ENCODE data around the gene PHF12. TPM values are rescaled to one million over a fixed set of nuclear protein-coding genes. Genes with fewer than 3 reads are reported as not detected.
"Not testable (repeated sequence)": the region's sequence is repeated elsewhere in the genome, so short reads cannot be mapped to it uniquely, and the experiment has no call there.

PHF12 gene
- total and polyA plus RNA-seq, 2 donors (not counting 1 experiment from before 2014, with no cell fraction given), result 10.1 to 14.2 TPM

GRCh38 chr17:28904800-28905199, 46.5 kb downstream of the PHF12 start:
- no peak overlapping the region for H3K4me2 ChIP-seq (ENCODE audit: extremely low read depth, insufficient read depth, low read length)
- no peak for TF ChIP-seq CTCF (conservative IDR thresholded peaks at IDR 0.05 in 1 of 2, IDR thresholded peaks at IDR 0.05 in 1 of 2; ENCODE audit: low read depth in 1 of 2, low read length in 2 of 2)
- TF ChIP-seq EZH2 (IDR thresholded peaks at IDR 0.05; ENCODE audit: low read length, missing control alignments), result no peak
- no peak overlapping the region for H3K9ac ChIP-seq (ENCODE audit: insufficient read depth, low read length)
- H3K9me3 ChIP-seq (ENCODE audit: control insufficient read depth, insufficient read depth, low read depth, low read length), result no peaks in the 10 kb centered on the region
- H4K20me1 ChIP-seq (ENCODE audit: control insufficient read depth, extremely low read depth, insufficient read depth, low read length), result no peaks in the 10 kb centered on the region
- H3K79me2 ChIP-seq (ENCODE audit: control insufficient read depth, insufficient read depth, low read length), result no peaks in the 10 kb centered on the region
- peaks cover 11% of the 10 kb centered on the region for H3K36me3 ChIP-seq (ENCODE audit: control insufficient read depth, insufficient read depth, low read length)
- H3K4me1 ChIP-seq (ENCODE audit: control insufficient read depth, extremely low read depth, insufficient read depth, low read length), result peaks cover 19% of the 10 kb centered on the region
- H3K27me3 ChIP-seq (ENCODE audit: control insufficient read depth, insufficient read depth, low read length), result no peaks in the 10 kb centered on the region
- no peak for DNase-seq (ENCODE audit: low read depth in 2 of 2)
- no peak overlapping the region for H3K27ac ChIP-seq (ENCODE audit: insufficient read depth, low read length)
- H3K4me3 ChIP-seq (replicated peaks in 1 of 4; ENCODE audit: control extremely low read depth in 1 of 4, insufficient read depth in 1 of 4, low read depth in 3 of 4, low read length in 4 of 4), result no peak overlapping the region
- no peak overlapping the region for H2AFZ ChIP-seq (ENCODE audit: low read length)

- H3K9me3 ChIP-seq (ENCODE audit: control insufficient read depth, insufficient read depth, low read depth, low read length); H4K20me1 ChIP-seq (ENCODE audit: control insufficient read depth, extremely low read depth, insufficient read depth, low read length); H3K79me2 ChIP-seq (ENCODE audit: control insufficient read depth, insufficient read depth, low read length); DNase-seq (ENCODE audit: low read depth in 2 of 2); H3K27ac ChIP-seq (ENCODE audit: insufficient read depth, low read length); H3K9ac ChIP-seq (ENCODE audit: insufficient read depth, low read length); H2AFZ ChIP-seq (ENCODE audit: low read length); H3K27me3 ChIP-seq (ENCODE audit: control insufficient read depth, insufficient read depth, low read length): not testable (repeated sequence)
- Histone ChIP-seq H3K36me3 (ENCODE audit: control insufficient read depth, insufficient read depth, low read length) (peaks cover 11% of the 10 kb centered on the region), H3K4me3 (replicated peaks in 1 of 4; ENCODE audit: control extremely low read depth in 1 of 4, insufficient read depth in 1 of 4, low read depth in 3 of 4, low read length in 4 of 4) (peak overlapping the region in 2 of 4 experiments; percentile 38 to 42), H3K4me1 (ENCODE audit: control insufficient read depth, extremely low read depth, insufficient read depth, low read length) (peaks cover 11% of the 10 kb centered on the region), H3K4me2 (ENCODE audit: extremely low read depth, insufficient read depth, low read length) (peak overlapping the region; percentile 62)
Measured at GRCh38 chr17:28903546-28903841, 47.8 kb downstream of the PHF12 start.

- TF ChIP-seq EZH2 (IDR thresholded peaks at IDR 0.05; ENCODE audit: low read length, missing control alignments) (no peak), CTCF (conservative IDR thresholded peaks at IDR 0.05 in 1 of 2, IDR thresholded peaks at IDR 0.05 in 1 of 2; ENCODE audit: low read depth in 1 of 2, low read length in 2 of 2) (peak; percentile 49 to 58)
- Histone ChIP-seq H3K27ac (ENCODE audit: insufficient read depth, low read length) (peak within 1 kb of the TSS; percentile 30), H3K79me2 (ENCODE audit: control insufficient read depth, insufficient read depth, low read length) (no peaks in the 10 kb centered on the region), H2AFZ (ENCODE audit: low read length) (peak within 1 kb of the TSS; percentile 58), H3K4me1 (ENCODE audit: control insufficient read depth, extremely low read depth, insufficient read depth, low read length) (peaks cover 8% of the 10 kb centered on the region), H3K9ac (ENCODE audit: insufficient read depth, low read length) (peak within 1 kb of the TSS; percentile 55), H4K20me1 (ENCODE audit: control insufficient read depth, extremely low read depth, insufficient read depth, low read length) (no peaks in the 10 kb centered on the region), H3K27me3 (ENCODE audit: control insufficient read depth, insufficient read depth, low read length) (no peaks in the 10 kb centered on the region), H3K9me3 (ENCODE audit: control insufficient read depth, insufficient read depth, low read depth, low read length) (no peaks in the 10 kb centered on the region), H3K4me3 (replicated peaks in 1 of 4; ENCODE audit: control extremely low read depth in 1 of 4, insufficient read depth in 1 of 4, low read depth in 3 of 4, low read length in 4 of 4) (peak within 1 kb of the TSS; percentile 50 to 69 (median 59)), H3K4me2 (ENCODE audit: extremely low read depth, insufficient read depth, low read length) (peak within 1 kb of the TSS; percentile 64), H3K36me3 (ENCODE audit: control insufficient read depth, insufficient read depth, low read length) (peaks cover 11% of the 10 kb centered on the region)
- peak; percentile 77 to 85 for DNase-seq (ENCODE audit: low read depth in 2 of 2)
Measured at GRCh38 chr17:28902819-28903545, 48.3 kb downstream of the PHF12 start, which contains the start of gene DHRS13. Gene DHRS13 (minus strand): TSS chr17:28903079. CDS start chr17:28902944, 135 bp downstream.
